Uterus (tissue), 4 donors: ENCODE results near the gene NEIL1. TPM values are rescaled to one million over a fixed set of nuclear protein-coding genes. Genes with fewer than 3 reads are reported as not detected.
"Not testable (repeated sequence)": the region's sequence is repeated elsewhere in the genome, so short reads cannot be mapped to it uniquely, and the experiment has no call there.

ENCODE experiments used
- DNase-seq, 2 donors: peaks; one replicate each; pipeline ENCODE4 v3.0.0-alpha.2; 2019 to 2020
- H3K27ac ChIP-seq, 2 donors: fragments of 200-600 bp; sonication (generic); 1 replicate in 1 of 2; 2 replicates in 1 of 2; pipeline ENCODE4 v1.5.1; 2016 to 2018
- H3K27me3 ChIP-seq, 2 donors: fragments of 200-600 bp; sonication (generic); one replicate each; pipeline ENCODE4 v1.5.1; 2018 to 2019; ENCODE audit warnings: control low read depth in 1 of 2
- H3K36me3 ChIP-seq, 2 donors: fragments of 200-600 bp; sonication (generic); one replicate each; pipeline ENCODE4 v1.5.1; 2019; ENCODE audit warnings: control low read depth in 1 of 2
- H3K4me1 ChIP-seq, 2 donors: fragments of 200-600 bp; sonication (generic); one replicate each; pipeline ENCODE4 v1.5.1; 2018 to 2019; ENCODE audit warnings: control low read depth in 1 of 2
- H3K4me3 ChIP-seq, 2 donors: fragments of 200-600 bp; sonication (generic); 1 replicate in 1 of 2; 2 replicates in 1 of 2; pipeline ENCODE4 v1.5.1; 2018 to 2019; ENCODE audit warnings: mild to moderate bottlenecking in 1 of 2
- H3K9me3 ChIP-seq, 2 donors: fragments of 200-600 bp; sonication (generic); one replicate each; pipeline ENCODE4 v1.5.1; 2019; ENCODE audit warnings: control low read depth in 1 of 2
- CTCF ChIP-seq, 4 experiments: fragments of 200-600 bp in 2 of 4; fragments of 450-650 bp in 2 of 4; sonication (generic) in 2 of 4; IDR thresholded peaks; one replicate each; pipeline ENCODE4 v1.5.1; 2016 to 2019; ENCODE audit warnings: antibody characterized with exemption in 4 of 4, mild to moderate bottlenecking in 2 of 4, moderate library complexity in 1 of 4
- POLR2A ChIP-seq, 2 donors: fragments of 450-650 bp; IDR thresholded peaks; one replicate each; pipeline ENCODE4 v1.6.1; 2016; ENCODE audit warnings: antibody characterized with exemption in 2 of 2, mild to moderate bottlenecking in 1 of 2, moderate library complexity in 1 of 2
- intact Hi-C: fragments of 100-400 bp; cut with DNase I; formaldehyde crosslinking; loops from one replicate; pipeline ENCODE4 v1.15.1; 2023; ENCODE audit warnings: low total_unique reads
- total RNA-seq, 4 donors: library from RNA; depleted of rRNA in 3 of 4; stranded (reverse); fragments of >200 nt in 3 of 4; gene quantifications; one replicate each; pipeline versions ENCODE4 v1.1.0 to v1.2.4, GENCODE V29; 2014 to 2023
- donor health status: DM: yes; HTN: yes; CAD: no.

The NEIL1 gene
- total RNA-seq, 4 donors from 2014 or later, result 6.5 to 155 (median 37.2) TPM

DNA sequence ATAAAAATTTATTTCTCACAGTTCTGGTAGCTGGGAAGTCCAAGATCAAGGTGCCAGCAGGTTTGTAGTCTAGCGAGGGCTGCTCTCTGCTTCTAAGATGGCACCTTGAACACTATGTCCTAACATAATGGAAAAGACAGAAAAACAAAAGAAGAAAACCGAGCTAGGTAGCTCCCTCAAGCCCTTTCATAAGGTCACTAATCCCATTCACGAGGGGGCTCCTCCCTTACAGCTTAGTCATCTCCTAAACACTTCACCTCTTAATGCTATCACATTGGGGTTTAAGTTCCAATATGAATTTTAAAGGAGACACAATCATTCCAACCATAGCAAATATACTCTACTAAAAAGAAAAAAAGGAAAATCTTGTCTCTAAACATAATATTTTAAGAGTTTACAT lies 40.7 kb upstream of the NEIL1 start:
- intact Hi-C loops, result no loop called here
- no peaks in the 10 kb centered on the region for H3K9me3 ChIP-seq
- no peak for DNase-seq
- no peak overlapping the region for H3K4me3 ChIP-seq
- no peaks in the 10 kb centered on the region for H3K4me1 ChIP-seq
- TF ChIP-seq CTCF (IDR thresholded peaks at IDR 0.05) (no peak), POLR2A (IDR thresholded peaks at IDR 0.05) (no peak)
- no peak overlapping the region for H3K27ac ChIP-seq
- H3K27me3 ChIP-seq, result no peaks in the 10 kb centered on the region
- no peaks in the 10 kb centered on the region for H3K36me3 ChIP-seq

DNA sequence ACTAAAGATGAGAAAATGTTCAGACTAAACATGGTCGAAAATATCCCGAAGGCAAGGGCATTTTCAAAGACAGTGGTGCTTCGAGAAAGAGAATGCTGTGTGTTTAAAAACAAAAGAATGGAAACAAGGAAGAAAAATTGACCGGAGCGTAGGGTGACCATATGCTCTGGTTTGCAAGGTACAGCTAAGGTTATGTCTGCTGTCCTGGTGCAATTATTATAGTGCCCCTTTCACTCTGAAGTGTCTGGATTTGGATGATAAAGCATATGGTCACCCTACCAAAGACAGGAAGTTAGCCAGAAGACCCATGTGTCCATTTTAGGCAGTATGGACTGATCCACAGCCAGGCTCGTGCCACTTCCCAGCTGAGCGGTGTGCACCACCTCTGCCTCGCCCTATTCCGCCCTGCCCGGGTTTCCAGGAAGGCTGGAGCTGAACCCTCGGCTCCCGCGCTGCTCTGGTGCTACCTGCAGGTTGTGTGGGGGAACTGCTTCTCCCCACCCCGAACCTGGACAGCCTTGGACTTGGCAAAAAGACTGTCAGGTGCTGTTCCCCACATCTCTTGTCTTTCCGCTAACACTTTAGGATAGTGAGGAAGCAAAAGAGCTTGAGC lies 39.0 kb upstream of the NEIL1 start:
- no peak for TF ChIP-seq POLR2A (IDR thresholded peaks at IDR 0.05)
- no peak for TF ChIP-seq CTCF (IDR thresholded peaks at IDR 0.05)
- DNase-seq, result no peak
- H3K9me3 ChIP-seq, result no peaks in the 10 kb centered on the region
- H3K36me3 ChIP-seq, result no peaks in the 10 kb centered on the region
- no peak overlapping the region for H3K4me3 ChIP-seq
- H3K27ac ChIP-seq, result no peak overlapping the region
- no peaks in the 10 kb centered on the region for H3K27me3 ChIP-seq
- H3K4me1 ChIP-seq, result no peaks in the 10 kb centered on the region
- intact Hi-C loops, result no loop called here

GRCh38 chr15:75309711-75310110 lies 37.1 kb upstream of the NEIL1 start:
- Histone ChIP-seq H3K36me3 (no peaks in the 10 kb centered on the region), H3K4me1 (no peaks in the 10 kb centered on the region), H3K27ac (no peak overlapping the region), H3K9me3 (no peaks in the 10 kb centered on the region), H3K27me3 (no peaks in the 10 kb centered on the region), H3K4me3 (no peak overlapping the region)
- TF ChIP-seq CTCF (IDR thresholded peaks at IDR 0.05), result no peak
- no peak for TF ChIP-seq POLR2A (IDR thresholded peaks at IDR 0.05)
- intact Hi-C loops, result no loop called here
- no peak for DNase-seq

GRCh38 chr15:75312548-75312947 lies 34.3 kb upstream of the NEIL1 start:
- H3K4me1 ChIP-seq, DNase-seq, intact Hi-C loops, H3K4me3 ChIP-seq, H3K27me3 ChIP-seq, H3K36me3 ChIP-seq, H3K9me3 ChIP-seq, H3K27ac ChIP-seq: not testable (repeated sequence)

DNA sequence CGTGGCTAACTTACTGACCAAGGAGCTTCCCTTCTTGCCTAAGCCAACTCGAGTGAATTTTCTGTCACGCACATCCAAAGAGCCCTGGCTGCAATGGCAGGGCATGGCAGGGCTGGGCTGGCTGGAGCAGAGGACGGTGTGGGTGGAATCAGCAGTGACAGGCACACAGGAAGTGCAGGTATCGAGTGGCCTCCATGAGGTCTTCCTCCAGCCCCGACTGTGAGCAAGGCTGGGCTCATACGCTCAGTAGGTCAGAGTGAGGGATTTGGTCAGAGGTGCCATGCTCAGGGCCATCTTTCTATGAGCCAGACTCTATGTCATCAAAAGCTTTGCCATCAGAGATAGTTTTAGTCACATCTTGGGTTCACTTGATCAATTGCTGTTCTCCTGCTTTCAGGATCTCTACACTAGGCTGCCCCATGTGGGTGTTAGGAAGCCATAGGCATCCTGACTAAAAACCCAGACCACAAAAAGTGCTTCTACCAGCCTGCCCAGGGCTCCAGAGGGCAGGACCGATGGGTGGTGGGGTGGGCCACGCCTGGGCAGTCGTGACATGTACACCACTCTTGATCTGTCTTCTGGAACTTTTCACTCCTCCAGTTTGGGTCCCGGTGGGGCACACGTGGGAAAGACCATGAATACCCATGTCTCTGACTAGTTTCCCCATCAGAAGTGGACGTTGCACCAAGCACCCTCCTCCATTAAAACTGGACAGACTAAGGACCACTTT lies 33.6 kb upstream of the NEIL1 start:
- Histone ChIP-seq H3K9me3 (no peaks in the 10 kb centered on the region), H3K27ac (no peak overlapping the region), H3K27me3 (no peaks in the 10 kb centered on the region), H3K4me3 (no peak overlapping the region), H3K36me3 (no peaks in the 10 kb centered on the region), H3K4me1 (no peaks in the 10 kb centered on the region)
- no peak for TF ChIP-seq POLR2A (IDR thresholded peaks at IDR 0.05)
- TF ChIP-seq CTCF (IDR thresholded peaks at IDR 0.05), result no peak
- intact Hi-C loops, result no loop called here
- DNase-seq, result no peak
